Keratinocyte (primary cell): Measurements from ENCODE around the gene SENP1. TPM values are rescaled to one million over a fixed set of nuclear protein-coding genes. Genes with fewer than 3 reads are reported as not detected.

Experiments used
- DNase-seq: peaks from one replicate; pipeline ENCODE4 v3.0.0-alpha.2; 2011; ENCODE audit warnings: low read depth, missing footprints, low spot score
- FAIRE-seq: peaks from 2 replicates; lab custom pipeline; 2011; peaks lifted over from hg19 to GRCh38; lab: Jason Lieb, UNC
- H2AFZ ChIP-seq: 2 replicates; pipeline ENCODE4 v1.6.0; 2012; ENCODE audit warnings: low read length, control low read depth, inconsistent platforms; ENCODE audit not compliant: control insufficient read depth
- H3K27ac ChIP-seq: 2 replicates; pipeline ENCODE4 v1.5.1; 2011; ENCODE audit warnings: low read length; ENCODE audit not compliant: control insufficient read depth, insufficient read depth
- H3K27me3 ChIP-seq: 3 replicates; pipeline ENCODE4 v1.6.0; 2011; ENCODE audit warnings: low read length; ENCODE audit not compliant: control insufficient read depth, insufficient read depth; ENCODE audit errors: extremely low read depth
- H3K36me3 ChIP-seq, 2 experiments: 2 replicates in 1 of 2; 3 replicates in 1 of 2; pipeline ENCODE4 v1.5.1; 2011; ENCODE audit warnings: low read length in 2 of 2, mild to moderate bottlenecking in 1 of 2; ENCODE audit not compliant: control insufficient read depth in 2 of 2, insufficient read depth in 2 of 2; ENCODE audit errors: extremely low read depth in 1 of 2
- H3K4me1 ChIP-seq: 3 replicates; pipeline ENCODE4 v1.5.1; 2011; ENCODE audit warnings: low read length; ENCODE audit not compliant: control insufficient read depth, insufficient read depth; ENCODE audit errors: extremely low read depth
- H3K4me2 ChIP-seq: 3 replicates; pipeline ENCODE4 v1.6.0; 2011; ENCODE audit warnings: low read depth, low read length; ENCODE audit not compliant: control insufficient read depth, insufficient read depth; ENCODE audit errors: extremely low read depth
- H3K4me3 ChIP-seq, 3 experiments: fragments of 200-600 bp in 1 of 3; sonication (generic) in 1 of 3; 2 replicates in 2 of 3; 3 replicates in 1 of 3; pipeline ENCODE4 v1.5.1; 2011 to 2016; ENCODE audit warnings: low read length in 3 of 3, mild to moderate bottlenecking in 3 of 3, control low read depth in 2 of 3, inconsistent platforms in 1 of 3, low read depth in 1 of 3, mixed read lengths in 1 of 3, mixed run types in 1 of 3, moderate library complexity in 1 of 3; ENCODE audit not compliant: control insufficient read depth in 2 of 3, insufficient read depth in 2 of 3; ENCODE audit errors: extremely low read depth in 1 of 3
- H3K79me2 ChIP-seq: 2 replicates; pipeline ENCODE4 v1.6.0; 2012; ENCODE audit warnings: low read length; ENCODE audit not compliant: control insufficient read depth, insufficient read depth
- H3K9ac ChIP-seq: 3 replicates; pipeline ENCODE4 v1.6.0; 2011; ENCODE audit warnings: low read length; ENCODE audit not compliant: control insufficient read depth, insufficient read depth; ENCODE audit errors: extremely low read depth
- H3K9me1 ChIP-seq: 3 replicates; pipeline ENCODE4 v1.6.0; 2011; ENCODE audit warnings: low read length; ENCODE audit not compliant: control insufficient read depth, insufficient read depth; ENCODE audit errors: extremely low read depth
- H3K9me3 ChIP-seq: 2 replicates; pipeline ENCODE4 v1.5.1; 2012; ENCODE audit warnings: low read depth, low read length; ENCODE audit not compliant: control insufficient read depth
- H4K20me1 ChIP-seq: 3 replicates; pipeline ENCODE4 v1.6.0; 2011; ENCODE audit warnings: low read length; ENCODE audit not compliant: control insufficient read depth, insufficient read depth; ENCODE audit errors: extremely low read depth
- EZH2 ChIP-seq: IDR thresholded peaks from one replicate; pipeline ENCODE4 v1.6.1; 2012; ENCODE audit warnings: inconsistent platforms, mild to moderate bottlenecking, low read length, moderate library complexity
- dilution Hi-C: fragments of 300-500 bp; cut with MboI; formaldehyde crosslinking; loops from one replicate; pipeline ENCODE4 v1.7.0; 2020; ENCODE audit warnings: low sequenced_read_pairs; ENCODE audit not compliant: extremely low pct_ligation_motif_present
- polyA plus RNA-seq, 5 experiments: library from polyadenylated mRNA; depleted of rRNA in 3 of 5; stranded (reverse) in 3 of 5; stranded (forward) in 1 of 5; unstranded in 1 of 5; fragments of >200 nt; gene quantifications; 1 replicate in 1 of 5; 2 replicates in 3 of 5; 3 replicates in 1 of 5; pipeline versions ENCODE4 v1.2.1 to v1.2.3, GENCODE V29; 2011 to 2012; ENCODE audit warnings: missing spikeins in 2 of 5, low read depth in 1 of 5, low replicate concordance in 1 of 5
- TF ChIP-seq, protein P1 (sequence below), 3 experiments: IDR thresholded peaks in 1 of 3; conservative IDR thresholded peaks in 1 of 3; optimal IDR thresholded peaks in 1 of 3; 2 replicates in 2 of 3; 3 replicates in 1 of 3; pipeline versions ENCODE3 to v1.5.1; 2011; ENCODE audit warnings: low read length in 3 of 3, mild to moderate bottlenecking in 3 of 3, moderate library complexity in 2 of 3, control low read depth in 1 of 3, inconsistent platforms in 1 of 3; ENCODE audit not compliant: insufficient read depth in 2 of 3; ENCODE audit errors: extremely low read depth in 1 of 3

SENP1 gene
- polyA plus RNA-seq, 1 donor (not counting 4 experiments of a cell fraction or from before 2014, with no cell fraction given) = 15.4 TPM

GRCh38 chr12:48061938-48062719 lies 43.8 kb downstream of the SENP1 start:
- dilution Hi-C loops = no loop called here
- no peak overlapping the region for H2AFZ ChIP-seq
- H3K27ac ChIP-seq = no peak overlapping the region
- H3K9me1 ChIP-seq = no peaks in the 10 kb centered on the region
- no peaks in the 10 kb centered on the region for H3K27me3 ChIP-seq
- H4K20me1 ChIP-seq = no peaks in the 10 kb centered on the region
- no peak overlapping the region for H3K9ac ChIP-seq
- H3K4me1 ChIP-seq = no peaks in the 10 kb centered on the region
- no peak overlapping the region for H3K4me3 ChIP-seq
- no peak overlapping the region for H3K4me2 ChIP-seq
- peaks cover 4 to 17% of the 10 kb centered on the region in 2 experiments for H3K36me3 ChIP-seq
- TF ChIP-seq, protein P1, sequence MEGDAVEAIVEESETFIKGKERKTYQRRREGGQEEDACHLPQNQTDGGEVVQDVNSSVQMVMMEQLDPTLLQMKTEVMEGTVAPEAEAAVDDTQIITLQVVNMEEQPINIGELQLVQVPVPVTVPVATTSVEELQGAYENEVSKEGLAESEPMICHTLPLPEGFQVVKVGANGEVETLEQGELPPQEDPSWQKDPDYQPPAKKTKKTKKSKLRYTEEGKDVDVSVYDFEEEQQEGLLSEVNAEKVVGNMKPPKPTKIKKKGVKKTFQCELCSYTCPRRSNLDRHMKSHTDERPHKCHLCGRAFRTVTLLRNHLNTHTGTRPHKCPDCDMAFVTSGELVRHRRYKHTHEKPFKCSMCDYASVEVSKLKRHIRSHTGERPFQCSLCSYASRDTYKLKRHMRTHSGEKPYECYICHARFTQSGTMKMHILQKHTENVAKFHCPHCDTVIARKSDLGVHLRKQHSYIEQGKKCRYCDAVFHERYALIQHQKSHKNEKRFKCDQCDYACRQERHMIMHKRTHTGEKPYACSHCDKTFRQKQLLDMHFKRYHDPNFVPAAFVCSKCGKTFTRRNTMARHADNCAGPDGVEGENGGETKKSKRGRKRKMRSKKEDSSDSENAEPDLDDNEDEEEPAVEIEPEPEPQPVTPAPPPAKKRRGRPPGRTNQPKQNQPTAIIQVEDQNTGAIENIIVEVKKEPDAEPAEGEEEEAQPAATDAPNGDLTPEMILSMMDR (optimal IDR thresholded peaks at IDR 0.05 in 1 of 3, IDR thresholded peaks at IDR 0.05 in 1 of 3, conservative IDR thresholded peaks at IDR 0.05 in 1 of 3; ENCODE audit: extremely low read depth in 1 of 3, insufficient read depth in 2 of 3, low read length in 3 of 3) = no peak
- no peak for TF ChIP-seq EZH2
- no peaks in the 10 kb centered on the region for H3K9me3 ChIP-seq
- DNase-seq (no peak), FAIRE-seq (no peak)
- no peaks in the 10 kb centered on the region for H3K79me2 ChIP-seq

DNA sequence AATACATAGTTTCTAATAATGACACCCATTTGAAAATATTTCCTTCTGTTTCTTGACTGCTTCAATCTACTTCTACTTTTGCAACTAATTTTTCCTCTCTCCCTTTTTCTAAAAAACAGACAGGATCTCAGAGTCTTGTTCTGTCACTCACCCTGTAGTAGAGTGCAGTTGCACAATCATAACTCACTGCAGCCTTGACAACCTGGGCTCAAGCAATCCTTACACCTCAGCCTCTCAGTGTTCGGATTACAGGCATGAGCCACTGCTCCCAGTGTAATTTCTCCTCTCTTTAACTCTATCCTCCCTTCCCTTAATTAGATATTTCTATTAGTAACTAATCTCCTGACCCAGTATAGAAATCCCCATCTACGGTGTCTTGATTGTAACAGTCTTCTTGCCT lies 45.4 kb downstream of the SENP1 start:
- no peak overlapping the region for H3K4me2 ChIP-seq
- FAIRE-seq = no peak
- no peak for TF ChIP-seq EZH2
- TF ChIP-seq, protein P1 (optimal IDR thresholded peaks at IDR 0.05 in 1 of 3, IDR thresholded peaks at IDR 0.05 in 1 of 3, conservative IDR thresholded peaks at IDR 0.05 in 1 of 3; ENCODE audit: extremely low read depth in 1 of 3, insufficient read depth in 2 of 3, low read length in 3 of 3) = no peak
- no peak overlapping the region for H3K9ac ChIP-seq
- no peak overlapping the region for H3K27ac ChIP-seq
- no peaks in the 10 kb centered on the region for H4K20me1 ChIP-seq
- H3K79me2 ChIP-seq = no peaks in the 10 kb centered on the region
- no peaks in the 10 kb centered on the region for H3K27me3 ChIP-seq
- H3K4me3 ChIP-seq = no peak overlapping the region
- DNase-seq = no peak
- dilution Hi-C loops = no loop called here
- no peaks in the 10 kb centered on the region for H3K4me1 ChIP-seq
- H3K36me3 ChIP-seq = peaks cover 4 to 17% of the 10 kb centered on the region in 2 experiments
- no peaks in the 10 kb centered on the region for H3K9me1 ChIP-seq
- no peaks in the 10 kb centered on the region for H3K9me3 ChIP-seq
- no peak overlapping the region for H2AFZ ChIP-seq
